Endometrium (tissue), 2 donors: ENCODE data around the gene SIGLEC15.
"Not testable (repeated sequence)": the region's sequence is repeated elsewhere in the genome, so short reads cannot be mapped to it uniquely, and the experiment has no call there.

Source experiments
- FAIRE-seq: peaks from 2 replicates; lab custom pipeline; 2012; peaks lifted over from hg19 to GRCh38; lab: Jason Lieb, UNC
- donor health status: control.
- donor health status: control.

SIGLEC15 gene

GRCh38 chr18:45844938-45845337 lies 19.5 kb downstream of the SIGLEC15 start:
- no peak for FAIRE-seq

- no peak for FAIRE-seq
These were observed 19.9 kb downstream of the SIGLEC15 start for GRCh38 chr18:45845410-45845809.

- FAIRE-seq: no peak
These were observed 21.6 kb downstream of the SIGLEC15 start for GRCh38 chr18:45847119-45847518.

GRCh38 chr18:45848643-45849042 lies 23.2 kb downstream of the SIGLEC15 start:
- not testable (repeated sequence) for FAIRE-seq

- no peak for FAIRE-seq
These were observed 24.1 kb downstream of the SIGLEC15 start for GRCh38 chr18:45849529-45849928.

- no peak for FAIRE-seq
These were observed 24.5 kb downstream of the SIGLEC15 start for GRCh38 chr18:45850021-45850420.

GRCh38 chr18:45851161-45851925 lies 25.9 kb downstream of the SIGLEC15 start:
- no peak for FAIRE-seq

- FAIRE-seq: no peak
These were observed 27.2 kb downstream of the SIGLEC15 start for GRCh38 chr18:45852631-45853030.

GRCh38 chr18:45854036-45854586 lies 28.6 kb downstream of the SIGLEC15 start:
- no peak for FAIRE-seq

GRCh38 chr18:45856531-45856930 lies 31.1 kb downstream of the SIGLEC15 start:
- FAIRE-seq: no peak

- FAIRE-seq: no peak
These were observed 33.9 kb downstream of the SIGLEC15 start for GRCh38 chr18:45859334-45859733.

- no peak for FAIRE-seq
These were observed 35.0 kb downstream of the SIGLEC15 start for GRCh38 chr18:45860492-45860891.

GRCh38 chr18:45860971-45861370 lies 35.5 kb downstream of the SIGLEC15 start:
- no peak for FAIRE-seq

- no peak for FAIRE-seq
These were observed 36.5 kb downstream of the SIGLEC15 start for GRCh38 chr18:45861926-45862325.

- no peak for FAIRE-seq
These were observed 38.0 kb downstream of the SIGLEC15 start for GRCh38 chr18:45863469-45863868.

GRCh38 chr18:45864081-45864480 lies 38.6 kb downstream of the SIGLEC15 start:
- FAIRE-seq: no peak

GRCh38 chr18:45865466-45865865 lies 40.0 kb downstream of the SIGLEC15 start:
- FAIRE-seq: no peak

GRCh38 chr18:45870419-45870818 lies 44.9 kb downstream of the SIGLEC15 start:
- FAIRE-seq: no peak

- FAIRE-seq: no peak
These were observed 46.1 kb downstream of the SIGLEC15 start for GRCh38 chr18:45871431-45872084.

GRCh38 chr18:45874491-45875184 lies 49.2 kb downstream of the SIGLEC15 start:
- no peak for FAIRE-seq

- FAIRE-seq: no peak
These were observed 50.7 kb downstream of the SIGLEC15 start for GRCh38 chr18:45876161-45876560.

GRCh38 chr18:45877403-45877802 lies 51.9 kb downstream of the SIGLEC15 start:
- no peak for FAIRE-seq
